GM21723 (cell line): ENCODE results near the gene FOXO3.

Experiments used
- ATAC-seq: cut with Tn5 transposase; IDR thresholded peaks from one replicate; pipeline ENCODE4 v1.9.1; 2021; ENCODE audit warnings: mild to moderate bottlenecking, moderate library complexity; ENCODE audit not compliant: unreplicated experiment

FOXO3 gene

DNA sequence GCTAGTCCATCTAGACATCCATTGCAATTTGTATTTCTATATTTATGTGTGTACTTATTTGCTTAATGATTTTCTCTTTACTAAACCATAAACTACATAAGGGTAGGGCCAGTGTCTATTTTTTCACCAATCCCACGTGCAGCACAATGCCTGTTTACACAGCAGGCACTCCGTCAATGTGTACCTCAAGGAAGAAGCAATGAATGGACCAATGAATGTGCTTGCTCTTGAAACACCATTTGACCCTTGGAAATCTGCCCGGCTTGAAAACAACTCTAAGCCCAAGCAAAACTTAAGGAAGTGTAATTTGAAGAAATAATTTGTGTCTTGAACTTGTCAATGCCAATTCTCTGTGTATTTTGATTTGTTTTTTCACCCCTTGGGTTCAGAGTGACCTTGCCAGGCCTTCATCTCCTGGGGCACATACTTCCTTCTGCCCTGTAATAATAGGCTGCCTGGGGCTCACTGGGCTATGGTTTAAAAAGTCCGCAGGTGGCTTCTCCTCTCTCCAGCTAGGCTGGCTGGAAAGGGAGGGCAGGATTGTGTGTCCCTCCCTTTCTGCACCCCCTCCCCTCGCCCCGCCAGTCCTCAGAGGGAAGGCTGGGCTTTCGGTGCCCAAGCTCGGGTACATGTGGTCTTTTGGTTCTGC is 146.7 kb downstream of the FOXO3 start:
- no peak for ATAC-seq

DNA sequence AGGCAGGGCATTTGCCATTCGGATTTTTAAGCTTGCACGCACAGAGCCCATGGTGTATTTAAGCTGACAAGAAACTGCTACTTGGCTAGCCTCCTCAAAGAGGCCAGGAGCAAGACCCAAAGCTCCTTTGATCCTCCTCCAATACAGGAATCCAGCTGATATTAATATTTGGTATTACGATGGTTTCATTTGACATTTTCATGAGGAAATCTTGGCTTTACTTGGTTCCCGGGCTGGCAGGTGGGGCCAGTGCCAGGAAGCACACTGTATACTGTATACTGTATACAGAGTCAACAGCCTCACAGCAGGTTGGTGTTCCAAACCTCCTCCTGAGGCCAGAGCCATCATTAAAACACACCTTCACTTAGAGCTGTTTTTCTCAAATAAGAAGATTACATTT is 149.3 kb downstream of the FOXO3 start:
- ATAC-seq = no peak

DNA sequence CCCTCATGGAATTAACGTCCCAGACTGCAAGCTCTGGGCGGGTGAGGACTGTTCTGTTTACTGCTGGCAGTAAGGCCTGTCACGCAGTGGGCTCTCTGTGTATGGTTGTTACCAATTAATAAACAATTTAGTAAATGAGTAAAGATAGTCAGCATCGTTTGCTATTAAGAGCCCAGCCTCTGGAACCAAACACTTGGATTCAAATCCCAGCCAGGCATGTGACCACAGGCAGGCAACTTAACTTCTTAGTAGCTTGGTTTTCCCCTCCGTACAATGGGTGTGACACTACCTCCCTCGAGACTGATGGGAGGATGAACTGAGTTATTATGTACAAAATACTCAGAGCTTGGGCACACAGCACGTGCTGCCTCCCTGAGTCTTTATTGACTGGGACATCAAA is 149.8 kb downstream of the FOXO3 start:
- no peak for ATAC-seq

DNA sequence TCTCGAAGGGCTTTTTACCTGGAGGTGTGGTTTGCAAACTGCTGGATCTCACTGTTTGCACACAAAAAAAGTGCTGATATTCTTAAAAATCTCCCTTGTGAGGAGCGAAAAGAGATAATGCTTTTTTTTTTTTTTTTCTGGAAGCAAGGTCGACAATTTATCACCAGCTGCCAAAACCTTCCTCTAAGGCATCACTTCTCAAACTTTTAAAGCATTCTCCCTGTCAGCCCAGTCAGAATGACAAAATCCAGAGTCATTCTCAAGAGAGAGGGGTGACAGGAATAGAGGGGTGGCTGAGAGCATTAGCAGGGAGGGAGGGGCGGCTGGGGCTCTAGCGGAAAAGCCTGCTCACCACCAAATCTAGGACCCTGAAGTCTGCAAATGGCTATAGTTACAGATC is 150.4 kb downstream of the FOXO3 start:
- no peak for ATAC-seq

DNA sequence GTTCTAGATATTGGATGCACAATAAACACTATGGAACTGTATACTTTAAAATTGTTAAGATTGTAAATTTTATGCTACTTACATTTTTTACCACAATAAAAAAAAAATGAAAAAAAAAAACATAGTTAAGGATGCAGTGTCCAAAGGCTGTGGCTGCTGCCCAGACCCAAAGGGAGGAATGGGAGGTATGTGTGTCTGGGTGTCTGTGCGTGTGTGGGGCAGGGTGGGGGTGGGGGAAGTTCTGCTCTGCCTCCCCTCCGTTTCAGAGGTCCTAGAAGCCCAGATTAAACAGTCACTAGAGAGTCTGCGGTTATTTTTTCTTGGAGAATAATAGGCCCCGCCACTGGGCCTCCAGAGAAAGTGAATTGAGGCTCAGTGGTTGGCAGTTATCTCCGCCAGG is 151.1 kb downstream of the FOXO3 start:
- ATAC-seq = no peak

DNA sequence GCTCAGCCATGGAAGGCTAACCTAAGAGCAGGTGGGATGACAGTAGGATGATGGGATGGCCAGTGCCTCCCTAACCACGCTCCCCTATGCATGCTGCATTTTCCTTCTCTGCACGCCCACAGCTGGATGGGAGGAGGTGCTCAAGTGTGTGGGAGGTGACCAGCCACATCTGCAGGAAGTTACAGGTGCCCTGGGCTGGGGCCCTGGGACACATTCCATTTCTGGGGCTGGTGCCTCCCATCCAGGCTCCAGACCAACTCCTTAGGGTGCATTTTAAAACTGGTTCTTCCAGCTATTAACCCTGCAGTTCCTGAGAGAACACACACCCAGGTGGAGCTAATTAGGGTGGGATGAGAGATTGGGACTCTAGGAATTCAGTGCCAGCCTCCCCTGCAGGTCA is 152.2 kb downstream of the FOXO3 start:
- ATAC-seq = no peak

DNA sequence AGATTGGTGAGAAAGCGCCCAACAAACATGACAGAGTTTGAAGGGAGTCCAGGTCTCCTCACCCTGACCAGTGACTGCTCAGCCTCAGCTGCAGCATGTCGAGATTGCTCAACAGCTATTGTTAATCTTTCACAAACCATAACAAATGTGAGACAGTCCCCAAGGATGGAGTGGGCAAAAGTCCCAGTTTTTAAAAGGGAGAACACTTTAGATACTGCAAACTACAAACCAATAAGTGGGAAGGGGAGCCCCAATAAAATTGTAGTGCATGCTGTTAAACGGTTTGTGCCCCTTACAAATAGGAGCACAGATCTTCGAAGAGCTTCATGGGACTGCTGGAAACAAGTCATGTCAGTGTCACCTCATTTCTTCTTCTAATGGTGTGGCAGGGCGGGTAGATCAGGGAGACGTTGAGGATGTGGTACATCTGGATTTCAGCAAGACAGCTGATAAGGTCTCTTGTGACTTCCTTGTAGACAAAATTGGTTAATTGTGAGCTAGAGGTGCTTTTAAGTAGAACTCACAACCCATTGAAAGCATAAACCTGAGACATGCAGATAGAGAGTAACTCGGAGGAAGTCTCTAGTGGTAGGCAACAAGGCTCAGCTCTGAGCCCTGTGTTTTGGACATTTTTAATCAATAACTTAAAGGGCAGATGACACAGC is 153.5 kb downstream of the FOXO3 start:
- ATAC-seq = no peak

DNA sequence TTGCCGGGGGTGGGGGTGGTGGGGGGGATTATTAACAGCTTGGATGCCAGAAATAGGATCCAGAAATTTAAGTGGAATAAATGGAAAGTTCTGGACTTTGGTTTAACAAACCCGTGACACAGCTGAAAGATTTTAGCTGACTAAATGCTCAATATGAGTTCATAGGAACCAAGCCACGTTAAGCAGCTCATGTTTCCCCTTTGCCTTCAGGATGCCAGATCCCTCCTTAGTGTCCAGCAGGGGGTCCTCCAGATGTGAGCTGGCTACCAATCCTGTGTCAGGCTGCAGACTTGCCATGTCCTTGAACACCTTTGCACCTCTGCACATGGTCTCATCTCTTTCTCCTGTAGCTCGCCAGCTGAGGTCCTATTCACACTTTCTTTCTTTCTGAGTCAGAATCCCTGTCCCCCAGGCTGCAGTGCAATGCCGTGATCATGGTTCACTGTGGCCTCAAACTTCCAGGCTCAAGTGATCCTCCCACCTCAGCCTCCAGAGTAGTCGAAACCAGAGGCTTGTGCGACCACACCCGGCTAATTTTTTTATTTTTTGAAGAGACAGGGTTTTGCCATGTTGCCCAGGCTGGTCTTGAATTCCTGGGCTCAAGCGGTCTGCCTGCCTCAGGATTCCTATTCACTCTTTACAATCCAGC is 154.2 kb downstream of the FOXO3 start:
- no peak for ATAC-seq

DNA sequence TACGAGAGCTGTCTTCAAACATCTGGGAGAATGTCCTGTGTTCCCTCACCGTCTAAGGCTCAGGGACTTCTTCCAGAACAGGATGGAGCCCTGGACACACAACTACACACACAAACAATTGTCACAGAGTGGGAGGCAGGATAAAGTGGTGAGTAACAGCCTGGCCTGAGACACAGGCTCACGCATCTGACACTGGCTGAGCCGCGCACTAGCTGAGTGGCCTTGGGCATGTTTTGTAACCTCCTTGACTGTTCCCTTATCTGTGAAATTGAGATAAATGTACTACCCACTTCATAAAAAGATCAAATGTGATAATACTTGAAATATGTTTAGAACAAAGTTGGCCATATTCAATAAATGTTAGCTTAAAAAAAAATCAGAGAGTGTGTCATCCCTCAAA is 155.1 kb downstream of the FOXO3 start:
- ATAC-seq = no peak

DNA sequence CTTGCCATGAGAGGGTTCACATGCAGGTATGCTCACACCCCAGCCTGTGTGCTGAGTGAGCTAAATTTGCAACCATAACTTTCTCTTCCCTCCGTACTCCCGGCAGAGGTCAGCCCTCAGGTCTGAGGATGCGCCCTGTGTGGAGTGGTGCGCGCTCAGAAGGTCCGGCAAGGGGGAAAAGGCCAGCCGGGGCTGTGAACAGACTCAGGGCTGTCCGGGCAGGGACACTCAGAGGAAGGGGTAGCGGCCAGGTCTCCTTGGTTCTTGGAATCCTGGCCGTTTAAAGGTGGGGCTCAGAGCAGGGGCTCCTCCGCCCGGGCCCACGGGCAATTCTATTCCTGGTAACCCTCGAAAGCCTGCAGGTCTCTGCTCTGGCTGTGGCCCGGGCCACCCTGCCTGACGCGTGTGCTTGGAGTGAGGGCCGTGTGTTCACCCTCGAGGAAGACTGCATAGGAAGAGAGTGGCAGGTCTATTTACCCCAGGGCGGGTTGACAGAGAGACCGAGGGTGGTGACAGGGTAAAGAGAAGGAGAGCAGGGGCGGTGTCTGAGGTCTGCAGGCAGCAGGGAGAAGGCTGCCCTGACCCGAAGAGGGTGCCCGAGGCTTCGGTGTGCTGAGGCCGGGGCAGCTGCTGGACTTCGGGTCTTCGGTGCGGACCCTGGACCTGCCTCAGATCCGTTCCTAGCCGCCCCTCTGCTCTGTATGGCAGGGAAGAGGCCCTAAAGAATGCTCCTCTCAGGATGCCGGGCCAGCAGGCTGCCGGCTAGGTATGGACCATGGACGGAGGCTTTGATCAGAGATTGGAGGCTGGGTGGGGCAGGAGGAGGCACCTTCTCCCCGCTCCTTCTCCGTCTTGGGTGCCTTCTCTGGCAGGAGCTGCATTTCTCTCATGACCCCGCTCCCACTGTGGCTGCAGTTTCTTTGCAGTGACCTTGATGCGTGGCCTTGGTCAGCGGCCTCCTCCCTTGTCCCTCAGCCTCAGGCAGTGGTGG is 156.4 kb downstream of the FOXO3 start:
- ATAC-seq = no peak

DNA sequence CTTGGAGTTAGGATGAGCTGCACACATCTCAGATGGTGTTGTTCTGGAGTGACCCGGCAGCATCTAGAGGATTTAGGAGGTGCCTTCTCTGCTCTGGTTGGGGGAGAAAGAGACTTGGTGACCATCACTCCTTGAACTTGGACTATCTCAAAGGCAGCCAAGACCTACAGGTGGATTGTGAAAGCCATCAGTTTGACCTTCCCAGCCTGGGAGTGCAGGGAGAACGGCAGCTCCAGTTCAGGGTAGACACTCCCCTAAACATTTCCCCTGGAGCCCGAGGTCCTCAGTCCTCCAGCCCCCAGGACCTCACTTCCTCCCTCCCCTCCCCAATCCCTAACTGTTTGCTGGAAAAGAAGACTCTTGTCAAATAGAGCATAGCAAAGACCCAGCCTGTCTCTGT is 158.8 kb downstream of the FOXO3 start:
- ATAC-seq = no peak

DNA sequence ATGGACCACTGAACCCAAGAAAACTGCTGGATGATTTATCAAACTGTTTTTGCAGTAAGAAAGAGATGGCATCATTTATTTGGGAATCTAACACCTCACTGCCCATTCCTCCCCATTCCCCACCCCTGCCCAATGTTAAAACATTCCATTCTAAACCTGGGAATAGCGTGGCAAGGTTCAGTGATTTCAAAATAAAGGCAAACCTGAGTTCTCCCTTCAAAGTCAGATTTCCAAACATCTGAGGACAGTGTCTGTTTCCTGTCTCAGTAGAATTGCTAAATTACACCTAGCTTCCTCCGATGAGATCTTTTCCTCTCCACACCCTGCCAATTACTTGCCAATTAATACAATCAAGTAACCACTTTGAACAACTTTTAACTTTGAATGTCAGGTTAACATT is 160.1 kb downstream of the FOXO3 start:
- ATAC-seq = no peak

DNA sequence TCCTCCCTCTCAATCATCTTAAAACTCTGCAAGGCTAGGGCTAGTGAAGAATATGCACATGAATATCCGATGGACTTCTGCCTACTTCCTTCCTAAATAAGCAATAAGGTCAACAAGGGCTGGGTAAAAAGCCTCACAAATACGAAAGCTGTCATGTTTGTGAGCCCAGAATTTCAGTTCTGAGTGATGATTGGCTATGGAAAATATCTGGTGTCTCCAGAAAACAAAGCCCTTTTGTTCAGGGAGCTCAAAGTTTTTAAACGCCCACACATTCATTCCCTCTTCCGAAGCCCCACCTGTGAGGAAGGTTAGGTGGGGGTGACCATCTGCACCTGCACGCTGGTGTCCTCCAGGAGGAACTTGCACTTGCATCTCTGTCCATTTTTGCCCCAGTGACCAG is 160.6 kb downstream of the FOXO3 start:
- ATAC-seq = no peak

DNA sequence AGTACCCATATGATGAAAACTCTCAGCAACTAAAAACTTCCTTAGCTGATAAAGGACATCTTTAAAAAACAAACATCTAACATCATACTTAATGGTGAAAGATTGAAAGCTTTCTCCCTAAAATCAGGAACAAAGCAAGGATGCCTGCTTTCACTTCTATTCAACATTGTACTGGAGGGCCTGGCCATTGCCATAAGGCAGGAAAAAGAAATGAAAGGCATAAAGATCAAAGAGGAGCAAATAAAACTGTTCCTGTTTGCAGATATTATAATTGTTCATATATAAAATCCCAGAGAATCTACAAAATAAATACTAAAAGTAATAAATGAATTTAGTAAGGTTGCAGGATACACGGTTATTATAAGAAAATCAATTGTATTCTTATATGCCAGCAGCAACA is 162.9 kb downstream of the FOXO3 start:
- ATAC-seq = no peak

DNA sequence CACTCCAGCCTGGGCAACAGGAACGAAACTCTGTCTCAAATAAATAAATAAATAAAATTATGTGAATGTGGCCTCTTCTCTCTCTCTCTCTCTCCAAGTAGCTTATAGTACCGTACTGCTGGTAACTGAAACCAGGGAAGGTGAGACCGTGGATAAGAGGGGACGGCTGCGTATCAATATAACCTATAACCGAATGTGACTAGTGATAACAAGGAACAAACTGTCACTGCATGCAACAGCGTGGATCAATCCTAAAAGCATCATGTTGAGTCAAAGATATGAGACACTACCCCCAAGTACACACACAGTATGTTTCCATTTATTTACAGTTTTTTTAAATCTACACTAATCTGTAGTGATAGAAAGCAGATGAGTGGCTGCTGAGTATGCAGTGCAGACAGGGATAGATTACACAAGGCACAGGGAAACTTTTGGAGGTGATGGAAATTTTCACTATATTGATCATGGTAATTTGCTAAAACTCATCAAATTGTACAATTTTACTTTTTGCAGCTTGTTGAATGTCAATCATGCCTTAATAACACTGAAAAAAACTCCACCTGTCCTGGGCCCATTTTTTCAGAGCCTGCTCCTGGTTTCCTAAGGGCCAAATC is 166.1 kb downstream of the FOXO3 start:
- no peak for ATAC-seq

DNA sequence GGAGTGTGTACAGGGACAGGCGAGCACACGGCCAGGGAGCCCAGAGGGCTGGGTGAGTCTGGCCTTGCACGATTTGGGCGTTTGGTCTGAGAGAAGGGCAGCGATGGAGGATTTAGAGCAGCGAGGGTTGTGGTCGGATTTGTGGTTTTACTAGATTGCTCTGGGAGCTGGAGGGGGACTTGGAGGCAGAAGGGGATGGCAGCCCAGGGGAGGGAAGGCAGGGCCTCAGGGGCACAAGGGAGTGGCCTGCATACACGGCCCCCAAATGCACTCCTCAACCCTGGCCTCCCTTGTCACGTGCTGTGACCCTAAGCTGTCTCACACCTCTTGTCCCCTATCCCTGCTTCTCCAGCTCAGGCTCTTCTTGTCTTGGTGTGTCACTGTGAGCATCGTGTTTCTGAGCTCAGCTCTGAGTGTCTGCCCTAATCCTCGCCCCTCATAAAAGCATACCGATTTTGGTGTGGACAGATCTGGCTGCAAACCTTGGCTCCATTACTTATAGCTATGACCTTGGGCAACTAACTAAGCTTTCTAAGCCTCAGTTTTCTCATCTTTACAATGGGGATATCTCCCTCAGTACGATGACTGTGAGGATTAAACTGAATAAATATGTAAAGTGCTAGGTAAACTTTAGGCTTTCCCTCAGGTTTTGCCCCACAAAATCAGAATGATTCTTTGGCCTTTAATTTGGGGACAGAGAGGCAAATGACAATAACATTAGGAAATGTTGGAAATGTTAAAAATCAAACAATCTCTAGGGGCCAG is 167.4 kb downstream of the FOXO3 start:
- ATAC-seq = no peak

DNA sequence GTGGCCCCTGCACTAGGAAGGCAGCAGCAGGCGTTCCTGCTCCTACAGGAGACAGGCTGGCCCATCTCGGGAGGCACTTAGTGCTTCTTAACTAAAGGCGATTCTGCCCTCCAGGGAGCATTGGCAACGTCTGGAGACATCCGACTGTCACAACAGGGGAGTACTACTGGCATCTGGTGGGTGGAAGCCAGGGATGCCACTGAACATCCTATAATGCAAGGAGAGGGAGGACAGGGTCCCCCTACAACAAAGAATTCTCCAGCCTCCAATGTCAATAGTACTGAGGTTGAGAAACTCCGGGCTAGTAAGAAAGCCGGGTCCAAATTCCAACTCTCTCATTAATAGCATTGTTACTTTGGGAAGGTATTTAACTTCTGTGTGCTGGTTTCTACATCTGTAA is 168.1 kb downstream of the FOXO3 start:
- ATAC-seq = no peak

DNA sequence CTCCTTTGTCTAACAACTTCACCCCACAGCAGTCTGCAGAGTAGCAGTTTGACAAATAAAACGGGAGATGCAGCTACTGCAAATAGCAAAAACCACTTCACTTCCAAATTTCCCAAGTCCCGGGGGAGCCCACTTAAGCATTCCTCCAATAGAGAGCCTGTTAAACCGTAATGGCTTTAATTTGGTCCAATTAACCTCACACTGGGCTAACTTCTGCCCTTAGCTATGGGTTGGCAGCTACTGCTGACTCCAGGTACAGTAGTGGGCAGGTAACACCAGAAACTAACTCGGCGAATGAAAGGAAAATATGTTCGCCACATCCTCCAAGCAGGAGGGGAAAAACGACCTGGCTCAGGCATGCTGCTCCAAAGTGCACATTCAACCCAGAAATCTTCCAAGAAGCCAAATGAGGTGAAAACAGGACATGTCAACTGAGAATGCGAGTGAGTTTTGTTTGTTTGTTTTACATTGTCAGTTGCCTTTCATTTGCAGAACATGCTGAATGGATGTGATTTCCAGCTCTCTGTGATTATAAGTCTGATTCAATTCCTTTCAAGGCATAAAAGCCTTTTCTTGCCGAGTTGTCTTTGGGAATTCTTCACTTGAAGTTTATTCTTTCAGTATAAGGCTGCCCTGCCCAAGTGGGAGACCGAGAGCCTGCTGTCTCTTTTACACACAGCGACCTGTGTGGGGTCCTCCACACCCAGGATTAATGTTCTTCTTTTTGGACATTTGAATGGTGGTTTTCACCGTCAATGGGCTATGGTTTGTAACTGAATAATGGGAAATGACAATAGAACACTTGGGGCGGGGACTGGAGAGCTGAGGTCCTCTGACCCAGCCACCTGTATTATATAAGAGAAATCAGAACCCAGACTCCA is 170.2 kb downstream of the FOXO3 start:
- ATAC-seq = no peak
